ENCODE data around the gene CFP. TPM values are rescaled to one million over a fixed set of nuclear protein-coding genes. Genes with fewer than 3 reads are reported as not detected.
"Not testable (repeated sequence)": the region's sequence is repeated elsewhere in the genome, so short reads cannot be mapped to it uniquely, and the experiment has no call there.

CFP gene
- total RNA-seq, 1 donor, result under 0.01 TPM

DNA sequence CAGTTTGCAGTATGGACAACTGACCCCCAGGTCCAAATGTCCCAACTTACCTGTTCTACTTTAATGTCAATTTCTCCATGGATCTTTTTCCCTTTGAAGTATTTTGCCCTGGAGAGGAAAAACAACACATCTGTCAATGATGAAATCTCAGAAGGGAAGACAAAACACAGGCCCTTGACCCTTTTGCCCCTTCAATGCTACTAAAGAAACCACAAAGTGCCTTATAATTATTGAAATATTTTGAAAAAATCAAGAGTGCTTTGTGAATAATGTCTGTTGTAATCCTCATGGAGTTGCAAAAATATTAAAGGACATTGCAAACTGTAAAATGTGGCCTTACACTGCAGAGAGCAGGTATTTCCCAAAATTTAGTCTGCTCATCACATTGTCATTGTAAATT lies 22.6 kb downstream of the CFP start:
- TF ChIP-seq CTCF (IDR thresholded peaks at IDR 0.05; ENCODE audit: insufficient read depth, low read depth, low read length), result no peak
- H3K4me3 ChIP-seq (ENCODE audit: low read depth, low read length), result no peak overlapping the region
- DNase-seq (ENCODE audit: low read depth), result peak; percentile 77

GRCh38 chrX:47605024-47605423 lies 24.7 kb downstream of the CFP start:
- no peak for TF ChIP-seq CTCF (IDR thresholded peaks at IDR 0.05; ENCODE audit: insufficient read depth, low read depth, low read length)
- H3K4me3 ChIP-seq (ENCODE audit: low read depth, low read length), result no peak overlapping the region
- no peak for DNase-seq (ENCODE audit: low read depth)

GRCh38 chrX:47603125-47603524 lies 26.6 kb downstream of the CFP start:
- H3K4me3 ChIP-seq (ENCODE audit: low read depth, low read length); DNase-seq (ENCODE audit: low read depth): not testable (repeated sequence)

DNA sequence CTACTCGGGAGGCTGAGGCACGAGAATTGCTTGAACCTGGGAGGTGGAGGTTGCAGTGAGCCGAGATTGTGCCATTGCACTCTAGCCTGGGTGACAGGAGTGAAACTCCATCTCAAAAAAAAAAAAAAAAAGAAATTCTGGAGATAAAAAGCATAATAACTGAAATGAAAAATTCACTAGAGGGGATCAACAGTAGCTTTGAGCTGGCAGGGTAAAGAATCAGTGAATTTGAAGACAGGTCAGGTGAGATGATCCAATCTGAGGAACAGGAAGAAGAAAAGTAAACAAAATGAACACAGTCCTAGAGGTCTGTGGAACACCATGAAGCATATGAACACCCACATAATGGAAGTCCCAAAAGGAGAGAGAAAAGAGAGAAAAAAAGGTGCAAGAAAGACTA lies 32.5 kb downstream of the CFP start:
- H3K4me3 ChIP-seq (ENCODE audit: low read depth, low read length), result no peak overlapping the region
- TF ChIP-seq CTCF (IDR thresholded peaks at IDR 0.05; ENCODE audit: insufficient read depth, low read depth, low read length), result no peak
- DNase-seq (ENCODE audit: low read depth), result no peak

DNA sequence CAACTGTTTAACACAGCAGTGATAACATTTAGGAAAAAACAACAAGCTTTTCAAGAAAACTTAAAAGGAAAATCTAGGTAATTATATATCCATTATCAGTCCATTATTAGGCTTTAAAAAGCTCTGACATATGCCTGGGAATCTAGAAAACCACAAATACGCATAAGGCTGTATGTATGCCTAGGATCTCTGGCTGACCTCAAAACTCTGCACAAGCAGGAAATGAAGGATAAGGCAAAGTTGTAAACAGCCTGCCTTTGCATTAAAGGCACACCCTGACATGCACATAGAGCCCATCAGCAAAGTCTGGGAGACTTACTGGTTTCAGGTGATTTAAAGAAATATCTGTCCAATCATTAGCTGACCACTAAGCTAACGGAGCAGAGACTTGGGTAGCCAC lies 33.5 kb downstream of the CFP start:
- TF ChIP-seq CTCF (IDR thresholded peaks at IDR 0.05; ENCODE audit: insufficient read depth, low read depth, low read length), result no peak
- DNase-seq (ENCODE audit: low read depth), result peak; percentile 95
- no peak overlapping the region for H3K4me3 ChIP-seq (ENCODE audit: low read depth, low read length)

GRCh38 chrX:47595716-47596251 lies 33.9 kb downstream of the CFP start:
- TF ChIP-seq CTCF (IDR thresholded peaks at IDR 0.05; ENCODE audit: insufficient read depth, low read depth, low read length), result no peak
- peak; percentile 94 for DNase-seq (ENCODE audit: low read depth)
- H3K4me3 ChIP-seq (ENCODE audit: low read depth, low read length), result no peak overlapping the region

DNA sequence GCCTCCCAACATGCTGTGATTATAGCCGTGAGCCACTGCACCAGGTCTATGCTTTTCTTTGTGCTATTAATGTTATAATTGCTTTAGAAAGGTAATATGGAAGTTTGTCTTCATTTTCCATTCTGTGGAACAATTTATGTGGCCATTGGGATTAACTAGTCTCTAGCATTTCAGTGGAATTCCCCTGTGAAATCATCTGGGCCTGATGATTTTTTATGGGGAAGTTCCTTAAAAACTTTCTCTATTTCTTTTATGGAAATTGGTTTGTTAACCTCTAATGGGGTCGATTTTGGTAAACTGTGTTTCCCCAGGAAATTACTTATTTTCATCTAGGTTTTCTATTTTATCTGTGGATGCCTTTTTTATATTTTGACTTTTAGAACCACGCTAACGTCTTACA lies 36.2 kb downstream of the CFP start:
- H3K4me3 ChIP-seq (ENCODE audit: low read depth, low read length), result no peak overlapping the region
- DNase-seq (ENCODE audit: low read depth), result no peak
- TF ChIP-seq CTCF (IDR thresholded peaks at IDR 0.05; ENCODE audit: insufficient read depth, low read depth, low read length), result no peak
